ENCODE measurements around the gene EGR2.
A peak's percentile ranks its signal among the peaks of the same experiment; 100 is the strongest.

Gene EGR2

DNA sequence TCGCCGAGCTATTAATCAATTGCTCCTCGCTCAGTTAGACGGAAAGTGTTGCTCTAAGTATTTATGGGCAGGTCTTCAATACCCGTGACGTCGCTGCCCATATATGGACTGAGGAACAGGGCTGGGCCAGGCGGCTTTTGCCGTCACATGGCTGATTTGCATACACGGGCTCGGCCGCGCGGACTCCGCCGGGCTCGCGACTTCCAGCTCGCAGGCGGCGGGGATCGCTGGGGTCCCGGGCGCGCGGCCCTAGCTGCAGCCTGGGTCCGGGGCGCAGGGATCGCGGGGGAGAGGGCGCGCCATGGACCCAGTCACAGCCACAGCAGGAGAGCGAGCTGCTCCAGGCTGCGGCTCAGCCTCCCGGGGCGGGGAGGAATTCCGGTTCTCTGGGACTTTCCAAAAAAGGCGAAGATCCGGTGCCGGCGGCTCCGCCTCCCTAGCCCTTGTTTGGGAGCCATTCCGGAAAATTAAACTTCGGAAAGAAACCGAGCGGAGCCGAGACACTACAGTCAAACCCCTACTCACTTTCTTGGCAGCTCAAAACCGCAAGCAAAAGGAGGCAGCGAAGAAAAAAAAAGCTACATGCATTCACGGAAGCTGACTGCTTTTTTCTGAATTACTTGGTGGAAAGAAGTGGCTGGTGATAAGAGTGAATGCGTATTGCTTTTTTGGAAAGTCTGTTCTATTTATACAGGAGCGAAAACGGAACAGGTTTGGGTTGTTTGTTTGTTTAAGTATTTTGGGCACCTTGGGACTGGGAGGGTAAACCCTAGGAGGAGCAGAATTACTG lies at the start of gene EGR2:
Gene EGR2, minus strand, starts transcription at position 36 of the 790 bp plus-strand sequence. CDS start 337 bp downstream, outside the sequence.
- DNase-seq (ENCODE audit: low read depth in 2 of 2): peak; percentile 86 to 93

DNA sequence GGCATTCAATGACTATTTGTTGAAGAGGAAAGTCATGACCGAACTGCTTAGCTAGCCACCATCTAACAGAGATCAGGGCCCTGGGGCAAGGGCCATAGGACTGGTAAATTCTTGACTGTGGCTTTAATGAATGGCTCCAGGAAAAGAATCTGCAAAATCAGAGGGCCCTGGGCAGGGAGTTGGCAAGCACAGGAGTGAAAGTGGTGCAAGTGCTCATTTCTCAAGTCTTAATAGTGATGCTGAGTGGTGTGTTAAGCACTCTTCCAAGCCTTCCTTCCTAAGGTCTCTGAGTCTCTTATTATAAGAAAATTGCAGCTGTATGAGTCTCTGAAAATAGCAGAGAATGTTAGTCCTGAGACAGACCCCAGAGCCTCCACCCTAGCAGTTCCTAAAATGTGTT lies 46.3 kb upstream of the EGR2 start:
- DNase-seq (ENCODE audit: low read depth in 2 of 2): no peak

DNA sequence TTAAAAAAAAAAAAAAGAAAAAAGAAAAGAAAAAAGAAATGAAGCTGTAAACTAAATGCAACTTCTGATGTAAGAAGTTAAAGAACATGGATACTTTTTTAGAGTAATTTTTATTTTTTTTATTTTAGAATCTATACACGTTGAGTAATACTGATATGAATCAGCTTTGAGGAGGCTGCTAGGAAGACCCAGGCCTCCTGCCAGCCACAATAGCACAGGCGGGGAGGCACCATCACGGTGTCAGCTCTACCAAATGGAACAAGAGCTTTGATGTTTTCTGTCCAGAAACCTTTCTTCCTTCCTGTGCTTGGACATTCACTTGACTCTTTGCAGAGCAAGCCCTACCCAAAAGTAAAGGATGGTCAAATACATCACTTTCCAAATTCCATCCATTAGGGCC lies 45.3 kb upstream of the EGR2 start:
- DNase-seq (ENCODE audit: low read depth in 2 of 2): no peak

DNA sequence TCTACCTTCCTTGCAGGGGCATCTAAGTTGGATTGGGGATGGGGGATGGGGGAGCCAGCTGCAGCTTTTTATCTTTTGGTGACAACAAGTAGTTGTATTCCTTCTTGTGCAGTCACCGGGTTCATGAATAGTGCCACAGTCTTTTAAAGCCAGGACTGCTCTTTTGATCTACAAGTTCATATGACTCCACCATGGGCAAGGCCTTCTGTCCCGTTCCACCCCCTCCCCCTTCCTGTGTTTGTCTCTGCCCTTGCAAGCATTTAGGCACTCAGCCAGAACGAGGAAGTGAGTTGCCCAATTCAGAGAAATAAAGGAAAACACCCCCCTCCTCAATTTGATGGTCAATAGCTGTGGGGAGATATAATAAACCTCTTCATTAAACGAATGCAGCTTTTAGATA lies 44.8 kb upstream of the EGR2 start:
- DNase-seq (ENCODE audit: low read depth in 2 of 2): no peak

DNA sequence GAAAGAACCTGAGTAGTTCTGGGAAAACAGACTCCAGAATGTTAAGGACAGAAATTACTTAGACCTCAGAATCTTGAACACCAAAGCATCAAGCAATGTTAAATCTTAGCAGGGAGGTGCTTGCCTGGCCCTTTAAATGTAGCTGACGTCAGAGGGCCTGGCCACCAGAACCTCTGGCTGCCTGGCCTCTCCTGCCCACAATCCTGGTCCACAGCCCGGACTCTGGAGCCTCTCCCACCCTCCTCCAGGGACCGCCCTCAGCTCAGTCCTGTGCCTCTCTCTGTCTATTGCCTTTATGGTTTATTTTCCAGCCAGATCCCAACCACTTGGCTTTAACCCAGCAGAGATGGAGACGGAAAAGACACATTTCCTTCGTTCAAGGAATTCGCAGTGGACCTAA lies 42.2 kb upstream of the EGR2 start:
- DNase-seq (ENCODE audit: low read depth in 2 of 2): no peak

DNA sequence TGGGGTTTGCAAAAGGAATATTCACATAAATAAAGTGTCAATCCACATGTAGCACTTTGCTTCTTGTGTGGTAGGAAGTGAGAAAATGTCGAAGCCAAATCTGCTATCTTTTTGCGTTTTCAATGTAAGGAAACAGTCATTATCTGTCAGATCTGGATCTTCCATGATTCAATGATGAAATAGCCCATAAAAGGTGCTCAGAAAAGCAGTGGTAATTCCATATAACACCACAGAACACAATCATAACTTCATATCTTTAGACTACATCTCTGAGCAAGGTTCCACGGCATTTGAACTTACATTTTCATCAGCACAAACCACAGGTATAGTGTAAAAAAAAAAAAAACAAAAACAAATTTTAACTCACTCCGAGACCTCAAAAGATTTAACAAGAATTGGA lies 39.9 kb upstream of the EGR2 start:
- no peak for DNase-seq (ENCODE audit: low read depth in 2 of 2)

DNA sequence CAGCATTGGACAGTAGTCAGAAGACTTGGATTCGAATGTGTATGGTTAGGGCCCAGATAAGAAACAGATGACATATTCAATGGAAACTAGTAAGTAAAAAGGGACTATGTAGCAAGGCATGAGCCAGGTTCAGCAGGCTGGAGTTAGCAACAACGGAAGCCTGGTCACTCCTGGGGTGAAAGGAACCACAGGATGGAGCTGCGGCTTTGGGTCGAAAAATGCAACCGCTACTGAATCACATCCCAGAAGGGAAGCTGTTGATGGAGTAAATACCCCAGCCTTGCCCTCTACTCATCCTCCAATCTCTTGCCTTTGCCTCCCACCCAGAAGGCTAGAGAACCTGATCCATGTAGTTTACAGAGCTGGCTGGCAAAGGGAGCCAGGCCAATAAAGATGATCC lies 37.5 kb upstream of the EGR2 start:
- peak in 1 of 2 donors; percentile 6 for DNase-seq (ENCODE audit: low read depth in 2 of 2)

DNA sequence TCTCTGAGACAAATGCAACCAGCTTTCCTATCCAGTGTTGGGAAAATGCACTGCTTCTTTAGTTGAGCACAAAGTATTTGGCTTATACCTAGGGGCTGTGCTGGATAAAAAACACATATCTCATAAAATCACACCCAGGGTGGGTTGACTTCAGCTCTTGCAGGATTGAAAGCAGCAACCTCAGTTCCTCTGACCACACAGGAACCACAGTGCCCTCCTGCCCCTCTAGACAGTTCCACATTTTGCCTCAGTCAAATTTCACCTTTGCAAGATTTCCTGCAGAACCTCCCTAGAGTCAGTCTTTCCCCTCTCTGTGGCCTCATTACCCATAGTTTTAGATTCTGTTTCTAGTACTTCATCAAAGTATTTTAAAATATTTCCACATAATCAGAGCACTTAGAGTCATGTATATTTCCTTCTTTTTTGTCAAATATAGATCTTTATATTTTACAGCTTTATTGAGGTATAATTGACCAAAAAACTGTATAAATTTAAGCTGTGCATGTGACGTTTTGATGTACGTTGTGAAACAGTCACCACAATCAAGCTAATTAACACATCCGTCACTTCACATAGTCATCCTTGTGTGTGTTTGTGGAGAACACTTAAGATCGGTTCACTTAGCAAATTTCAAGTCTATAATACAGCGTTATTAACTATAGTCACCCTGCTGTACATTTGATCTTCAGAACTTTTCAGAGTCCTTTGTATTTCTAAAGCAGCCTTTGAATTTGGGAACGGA lies 37.0 kb upstream of the EGR2 start:
- DNase-seq (ENCODE audit: low read depth in 2 of 2): no peak

DNA sequence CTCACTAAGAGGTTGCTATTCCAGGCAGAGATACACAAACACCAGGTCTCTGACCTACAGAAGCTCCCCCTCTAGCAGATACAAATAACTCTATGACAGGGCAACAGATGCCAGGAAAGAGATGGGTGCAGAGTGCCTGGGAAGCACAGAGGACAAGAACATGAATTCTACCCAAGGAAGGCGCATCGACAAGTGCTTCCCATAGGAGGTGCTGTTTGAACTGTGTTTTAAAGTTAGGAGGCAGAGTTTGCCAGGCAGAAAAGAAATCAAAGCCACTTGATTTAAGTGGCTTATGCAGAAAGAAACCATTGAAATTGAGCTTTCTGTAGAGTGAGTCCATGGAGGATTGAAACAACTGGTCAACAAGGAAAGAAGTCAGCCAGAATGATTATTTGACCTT lies 35.3 kb upstream of the EGR2 start:
- DNase-seq (ENCODE audit: low read depth in 2 of 2): no peak

DNA sequence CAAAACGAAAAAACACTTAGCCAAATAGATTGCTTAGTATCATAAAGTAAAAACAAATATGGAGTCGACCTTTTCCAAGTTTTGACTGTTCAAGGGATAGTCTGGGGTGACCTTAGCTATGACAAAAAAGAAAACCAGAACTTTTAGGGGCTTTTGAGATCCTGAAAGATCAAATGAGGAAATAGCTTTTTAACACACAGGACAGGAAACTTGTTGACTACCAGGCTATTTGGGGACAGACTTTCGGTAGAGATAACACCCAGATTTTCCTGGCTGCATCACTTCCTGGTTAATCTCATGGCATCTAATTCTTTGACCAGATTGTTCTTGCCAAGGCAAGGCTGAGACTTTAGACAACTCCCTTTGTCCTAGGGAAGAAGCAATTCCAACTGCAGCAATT lies 34.5 kb upstream of the EGR2 start:
- DNase-seq (ENCODE audit: low read depth in 2 of 2): no peak

DNA sequence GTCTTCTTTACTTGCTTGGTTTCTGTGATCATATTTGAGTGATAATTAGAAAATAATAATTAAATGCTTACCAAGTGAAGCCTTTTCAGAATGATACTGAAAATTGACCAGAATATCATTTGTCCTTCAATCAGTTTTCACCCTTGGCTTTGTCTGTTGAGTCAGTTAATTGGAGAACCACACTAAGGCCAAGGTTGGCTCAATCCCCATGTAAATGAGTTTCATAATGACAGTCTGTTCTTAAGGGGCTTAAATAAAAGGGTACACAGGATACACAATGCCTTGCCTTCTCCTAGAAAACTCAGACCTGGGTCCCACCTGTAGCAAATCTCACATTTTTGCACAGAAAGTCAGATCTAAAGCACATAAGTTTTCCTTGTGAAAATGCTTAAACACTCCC lies 31.3 kb upstream of the EGR2 start:
- DNase-seq (ENCODE audit: low read depth in 2 of 2): no peak

DNA sequence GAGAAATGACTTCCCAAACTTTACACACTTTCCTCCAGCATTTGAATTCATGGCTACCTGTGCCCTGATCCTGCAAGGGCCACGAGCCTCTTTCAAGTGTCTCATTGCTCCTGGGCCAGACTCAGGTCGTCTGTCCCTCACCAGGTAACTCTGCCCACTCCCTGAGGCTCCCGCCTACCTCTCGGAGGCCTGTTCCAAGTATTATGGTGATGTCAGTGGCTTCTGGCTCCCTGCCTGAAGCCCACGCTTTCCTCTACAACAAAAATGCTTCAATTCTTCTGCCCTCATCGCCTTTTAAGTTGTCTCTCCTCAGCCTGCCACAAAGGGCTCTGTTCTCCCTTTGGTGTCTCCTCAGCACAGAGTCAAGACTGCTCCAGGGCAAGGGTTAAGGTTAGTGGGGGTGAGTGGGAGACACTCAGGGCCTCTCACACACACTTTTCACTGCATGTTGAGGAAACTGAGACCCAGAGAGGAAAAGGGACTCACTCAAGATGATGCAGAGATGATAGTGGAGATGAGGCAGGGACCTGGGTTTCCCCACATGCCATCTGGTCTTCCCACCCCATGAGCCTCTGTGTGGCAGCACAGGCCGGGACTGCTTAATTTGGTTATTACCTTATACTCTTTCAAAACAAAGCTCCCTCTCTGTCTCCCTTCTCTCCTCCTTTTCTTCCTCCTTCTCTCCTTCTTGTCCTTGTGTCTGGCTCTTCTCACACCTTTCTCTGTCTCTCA lies 28.3 kb upstream of the EGR2 start:
- peak in 1 of 2 donors; percentile 3 for DNase-seq (ENCODE audit: low read depth in 2 of 2)

DNA sequence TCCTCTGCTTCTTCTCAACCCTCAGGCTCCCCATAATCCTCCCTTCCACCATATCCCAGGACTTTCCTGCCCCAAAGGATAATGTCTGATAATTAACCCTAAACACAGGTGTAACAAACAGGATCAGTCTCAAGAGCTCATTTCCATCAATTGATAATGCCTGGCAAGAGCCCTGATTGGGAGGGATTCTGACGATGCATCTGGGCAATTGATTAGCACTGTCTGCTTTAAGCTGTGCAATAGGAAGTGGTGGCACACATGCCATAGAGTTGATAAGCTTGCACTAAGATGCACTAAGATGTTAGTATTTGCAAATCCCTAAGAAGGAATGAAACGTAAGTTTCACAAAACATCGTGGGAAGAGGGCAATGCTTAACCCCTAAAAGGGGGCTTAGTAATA lies 27.4 kb upstream of the EGR2 start:
- DNase-seq (ENCODE audit: low read depth in 2 of 2): no peak

DNA sequence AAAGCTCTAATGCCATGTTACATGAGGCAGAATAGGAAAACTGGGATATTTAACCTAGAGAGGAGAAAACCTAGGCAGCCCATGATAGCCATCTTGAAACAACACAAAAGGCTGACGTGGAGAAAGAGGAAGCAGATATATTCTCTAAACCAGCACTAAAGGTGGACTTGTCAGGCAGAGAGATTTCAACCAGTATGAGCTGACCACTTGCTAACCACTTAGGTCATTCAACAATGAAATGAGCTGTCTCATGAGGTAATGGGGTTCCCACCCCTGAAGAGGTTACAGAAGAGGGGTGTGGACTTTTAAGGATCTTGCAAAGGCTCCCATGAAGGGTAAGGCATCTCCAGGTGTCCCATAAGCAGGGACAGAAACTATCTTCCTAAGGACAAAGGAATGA lies 26.8 kb upstream of the EGR2 start:
- DNase-seq (ENCODE audit: low read depth in 2 of 2): no peak

DNA sequence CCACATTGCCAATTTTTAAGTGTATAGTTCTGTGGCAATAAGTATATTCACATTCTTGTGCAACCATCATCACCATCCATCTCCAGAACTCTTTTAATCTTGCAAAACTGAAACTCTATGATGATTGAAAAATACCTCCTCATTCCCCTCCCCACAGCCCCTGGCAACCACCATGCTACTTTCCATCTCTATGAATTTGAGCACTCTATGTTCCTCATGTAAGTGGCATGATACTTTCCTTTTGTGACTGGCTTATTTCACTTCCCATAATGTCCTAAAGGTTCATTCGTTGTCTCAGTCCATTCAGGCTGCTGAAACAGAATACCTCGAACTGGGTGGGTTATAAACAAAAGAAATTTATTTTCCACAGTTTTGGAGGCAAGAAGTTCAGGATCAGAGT lies 23.4 kb upstream of the EGR2 start:
- DNase-seq (ENCODE audit: low read depth in 2 of 2): no peak

DNA sequence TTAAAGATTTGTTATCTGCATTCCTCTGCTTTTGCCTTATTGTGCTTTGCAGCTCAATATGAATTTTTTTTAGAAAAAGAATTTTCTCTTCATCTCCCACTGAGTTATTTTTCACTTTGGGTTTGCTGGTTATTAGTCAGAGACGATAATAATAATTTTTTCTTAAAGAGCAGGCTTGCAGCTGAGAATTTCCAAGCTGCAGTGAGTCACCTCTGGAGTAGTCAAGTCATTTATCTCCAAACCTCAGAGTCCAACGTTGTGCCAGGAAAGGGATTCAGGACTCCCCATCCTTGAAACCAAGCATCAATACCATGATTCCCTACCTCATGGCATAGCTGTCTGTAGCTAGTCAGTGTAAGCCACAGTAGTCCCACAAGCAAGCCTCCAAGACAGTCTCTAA lies 15.2 kb upstream of the EGR2 start:
- DNase-seq (ENCODE audit: low read depth in 2 of 2): no peak

DNA sequence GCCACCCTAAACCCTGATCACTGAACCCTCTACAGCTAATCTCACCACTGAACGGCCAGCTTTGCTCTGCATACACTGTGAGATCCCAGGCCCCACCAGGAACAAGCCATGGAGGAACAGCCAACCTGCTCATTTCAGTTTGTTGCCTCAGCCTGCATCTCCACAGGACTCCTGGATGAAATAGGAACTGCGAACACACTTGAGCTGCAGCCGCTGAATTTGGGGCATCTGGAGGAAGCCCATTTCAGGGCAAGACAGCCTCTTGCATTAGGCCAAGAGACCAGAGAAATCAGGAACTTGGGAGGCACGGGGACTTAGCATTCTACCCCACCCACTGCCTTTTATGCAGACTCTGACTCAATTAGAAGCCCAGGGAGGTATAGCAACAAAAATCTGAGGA lies 14.5 kb upstream of the EGR2 start:
- DNase-seq (ENCODE audit: low read depth in 2 of 2): no peak

DNA sequence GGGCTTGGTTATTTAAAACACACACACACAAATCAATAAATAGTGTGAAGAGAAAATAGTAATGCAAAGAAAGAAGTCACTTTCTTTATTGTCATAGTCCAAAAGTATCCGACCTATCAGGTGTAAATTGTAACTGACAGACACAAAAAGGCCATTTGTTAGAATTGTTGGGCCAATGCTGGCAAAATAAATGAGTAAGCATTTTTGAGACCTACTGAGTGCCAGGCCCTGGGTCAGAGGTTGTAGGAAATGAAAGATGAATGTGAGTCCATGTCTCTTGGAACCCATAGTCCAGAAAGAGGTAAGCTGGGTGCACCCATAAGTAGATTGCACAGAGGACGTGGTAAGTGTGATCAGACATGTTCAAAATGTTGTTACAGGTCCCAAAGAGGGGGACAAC lies 13.5 kb upstream of the EGR2 start:
- no peak for DNase-seq (ENCODE audit: low read depth in 2 of 2)

DNA sequence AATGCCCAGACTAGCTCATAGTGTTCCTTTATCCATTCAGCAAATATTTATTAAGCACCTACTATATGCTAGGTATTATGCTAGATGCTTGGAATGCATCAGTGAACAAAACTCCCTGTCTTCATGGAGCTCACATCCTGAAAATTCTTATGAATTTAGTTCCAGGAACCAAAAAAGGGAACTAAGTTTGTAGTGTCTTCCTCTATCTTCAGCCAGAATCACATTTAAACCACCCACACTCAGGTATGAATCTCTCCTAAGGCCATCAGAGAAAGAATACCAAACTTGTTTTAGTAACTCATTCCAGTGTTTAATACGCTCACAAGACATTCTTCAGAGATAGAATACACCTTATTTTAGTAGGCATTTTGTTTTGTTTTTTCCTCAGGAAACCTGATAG lies 10.1 kb upstream of the EGR2 start:
- no peak for DNase-seq (ENCODE audit: low read depth in 2 of 2)

DNA sequence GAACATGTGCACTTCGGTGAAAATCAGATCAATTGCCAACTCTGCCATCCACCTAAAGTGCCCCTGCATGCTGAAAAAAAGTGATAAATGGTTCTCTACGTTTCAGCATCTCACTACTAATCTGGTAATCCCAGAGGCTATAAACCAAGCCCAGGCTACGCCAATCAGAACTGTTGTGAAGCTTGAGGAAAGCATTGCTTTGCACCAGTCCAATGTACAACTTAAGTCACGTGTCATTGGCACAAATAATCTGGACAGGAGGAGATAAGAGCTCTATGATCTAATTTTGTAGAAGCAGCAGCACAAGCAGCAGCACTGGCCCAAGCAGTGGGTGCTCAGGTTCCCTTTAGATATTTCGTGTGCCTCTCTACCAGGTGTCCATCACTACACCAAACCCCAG lies 4.4 kb upstream of the EGR2 start:
- DNase-seq (ENCODE audit: low read depth in 2 of 2): no peak

DNA sequence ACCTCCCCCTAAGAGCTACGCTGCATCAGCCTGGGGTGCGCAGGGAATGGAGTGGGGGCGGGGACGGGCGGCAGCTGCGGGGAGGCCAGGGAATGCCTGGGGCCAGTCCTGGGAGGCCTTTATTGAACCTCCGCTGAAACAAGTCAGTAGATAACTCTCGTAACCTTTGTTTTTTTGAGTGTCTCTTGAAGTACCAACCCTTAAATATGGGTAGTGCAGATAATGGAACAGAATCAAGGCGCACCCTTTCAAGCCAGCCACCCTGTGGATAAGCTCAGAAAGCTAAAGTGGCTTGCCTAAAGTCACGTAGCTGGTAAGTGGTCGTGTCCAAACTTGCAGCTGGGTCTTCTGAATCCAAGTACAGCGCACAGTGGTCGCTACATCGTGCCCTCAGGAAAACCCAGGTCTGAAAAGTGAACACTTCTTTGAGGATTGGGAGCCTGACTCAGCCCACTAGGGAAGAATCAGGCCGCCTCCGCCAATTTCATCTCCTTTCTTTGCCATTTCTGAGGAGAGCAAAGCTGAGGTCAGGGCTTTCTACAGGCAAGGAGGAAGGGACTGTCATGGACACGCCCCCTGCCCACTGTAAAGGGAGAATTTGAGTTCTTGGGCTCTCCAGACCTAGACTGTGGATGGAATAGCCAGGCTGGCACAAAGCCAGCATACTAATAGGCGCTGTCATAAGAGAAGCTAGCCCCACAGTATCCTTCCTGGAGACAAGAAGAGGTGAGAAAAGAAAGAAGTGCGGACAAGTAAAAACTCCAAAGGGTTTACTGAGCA lies 3.2 kb upstream of the EGR2 start:
- DNase-seq (ENCODE audit: low read depth in 2 of 2): no peak

DNA sequence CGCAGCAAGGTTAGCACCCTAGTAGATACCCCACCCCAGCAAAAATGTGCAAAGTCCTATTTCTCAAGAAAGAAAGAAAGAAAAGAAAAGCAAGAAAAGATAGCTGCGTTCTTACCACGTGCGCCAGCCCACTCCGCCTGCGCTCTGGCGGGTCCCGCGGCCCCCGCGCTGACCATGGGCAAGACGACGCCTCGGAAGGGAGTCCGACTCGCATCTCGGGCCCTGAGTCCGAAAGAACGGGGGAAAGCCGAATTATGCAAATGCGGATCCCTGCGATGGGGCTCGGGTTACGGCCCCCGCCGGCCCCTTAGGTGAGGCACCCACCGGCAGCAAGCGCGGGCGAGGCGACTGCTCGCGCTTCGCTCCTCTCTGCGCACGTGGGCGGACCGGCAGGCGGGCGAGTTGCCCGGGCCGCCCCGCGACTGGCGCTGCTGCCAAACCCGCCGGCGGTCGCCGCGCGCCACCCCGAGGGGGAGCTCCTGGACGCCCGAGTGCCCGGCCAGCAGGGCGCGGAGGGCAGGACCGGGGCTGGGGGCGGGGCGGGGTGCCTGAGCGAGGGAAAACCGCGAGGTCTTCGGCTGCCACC lies 2.4 kb upstream of the EGR2 start:
- DNase-seq (ENCODE audit: low read depth in 2 of 2): peak in 1 of 2 donors; percentile 58
